ENCODE measurements around the gene PLET1.

Gene PLET1

DNA sequence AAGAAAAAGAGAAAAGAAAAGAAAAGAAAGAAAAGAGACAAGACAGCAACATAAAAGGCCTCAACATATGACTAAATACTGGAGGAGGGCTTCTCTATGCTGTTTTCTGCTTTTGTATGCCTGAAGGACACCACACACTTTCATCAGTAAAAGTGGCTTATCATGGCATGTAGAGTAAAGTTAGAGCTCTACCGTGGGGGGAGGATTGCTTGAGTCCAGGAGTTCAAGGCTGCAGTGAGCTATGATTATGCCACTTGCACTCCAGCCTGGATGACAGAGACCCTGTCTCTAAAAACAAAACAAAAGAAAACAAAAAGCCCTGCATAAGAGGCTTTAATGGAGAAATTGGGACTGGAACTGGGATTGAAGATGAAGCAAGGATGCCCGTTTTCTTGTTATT lies 28.7 kb downstream of the PLET1 start:
- H3K4me3 Mint-ChIP-seq, result no peak overlapping the region
- peaks cover 25% of the 10 kb centered on the region for H3K36me3 Mint-ChIP-seq
- no peak overlapping the region for H3K27ac Mint-ChIP-seq
- H3K9me3 Mint-ChIP-seq, result no peaks in the 10 kb centered on the region
- H3K27me3 Mint-ChIP-seq, result no peaks in the 10 kb centered on the region
- H3K4me1 Mint-ChIP-seq, result peaks cover 28% of the 10 kb centered on the region

DNA sequence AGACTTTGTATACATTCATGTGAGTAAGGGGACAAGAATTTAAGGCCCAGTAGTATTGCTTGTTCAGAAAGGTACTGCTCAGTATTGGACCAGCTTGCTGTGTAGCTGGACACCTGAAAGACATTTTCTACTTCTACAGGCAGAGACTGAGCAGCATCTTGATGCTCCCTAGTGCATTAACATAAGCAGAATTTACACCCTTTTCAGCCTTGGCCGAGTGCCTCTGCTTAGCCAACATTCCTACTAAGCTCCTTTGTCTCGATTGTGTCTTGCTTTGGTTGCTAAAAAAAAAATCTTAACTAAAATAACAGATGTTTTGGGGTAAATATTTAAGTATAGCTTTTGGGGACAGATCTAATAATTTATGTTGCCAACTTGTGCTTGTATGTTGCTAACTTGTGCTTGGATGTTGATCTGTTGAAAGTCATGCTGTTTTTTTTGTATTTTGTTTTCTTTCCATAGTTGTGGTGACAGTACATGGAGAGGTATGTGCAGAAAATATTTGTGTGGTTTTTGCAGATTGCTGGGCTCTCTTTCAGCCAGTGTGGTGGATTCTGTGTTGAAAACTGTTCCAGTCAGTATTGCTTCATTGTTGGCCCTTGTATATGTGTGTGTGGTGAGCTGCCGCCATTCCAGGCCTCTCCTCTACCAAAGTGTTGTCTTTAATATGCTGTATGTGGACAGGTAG lies 30.8 kb downstream of the PLET1 start:
- peaks cover 12% of the 10 kb centered on the region for H3K36me3 Mint-ChIP-seq
- H3K4me3 Mint-ChIP-seq, result no peak overlapping the region
- no peaks in the 10 kb centered on the region for H3K27me3 Mint-ChIP-seq
- H3K27ac Mint-ChIP-seq, result no peak overlapping the region
- H3K9me3 Mint-ChIP-seq, result no peaks in the 10 kb centered on the region
- peaks cover 28% of the 10 kb centered on the region for H3K4me1 Mint-ChIP-seq

DNA sequence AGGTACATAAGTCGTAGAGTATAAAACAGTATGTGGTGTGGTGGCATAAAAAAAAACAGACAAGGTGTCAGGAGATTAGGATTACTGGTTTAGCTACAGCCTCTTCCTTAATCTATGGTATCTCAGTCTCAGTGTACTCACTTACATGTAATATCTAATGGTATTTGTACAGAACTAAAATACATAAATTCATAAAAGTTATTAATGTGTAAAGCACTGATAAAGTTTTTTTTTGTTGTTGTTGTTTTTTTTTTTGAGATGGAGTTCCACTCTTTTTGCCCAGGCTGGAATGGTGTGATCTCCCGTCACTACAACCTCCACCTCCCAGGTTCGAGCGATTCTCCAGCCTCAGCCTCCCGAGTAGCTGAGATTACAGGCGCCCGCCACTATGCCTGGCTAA lies 31.5 kb downstream of the PLET1 start:
- H3K4me3 Mint-ChIP-seq, result no peak overlapping the region
- no peaks in the 10 kb centered on the region for H3K9me3 Mint-ChIP-seq
- peaks cover 12% of the 10 kb centered on the region for H3K36me3 Mint-ChIP-seq
- no peaks in the 10 kb centered on the region for H3K27me3 Mint-ChIP-seq
- no peak overlapping the region for H3K27ac Mint-ChIP-seq
- H3K4me1 Mint-ChIP-seq, result peaks cover 28% of the 10 kb centered on the region

DNA sequence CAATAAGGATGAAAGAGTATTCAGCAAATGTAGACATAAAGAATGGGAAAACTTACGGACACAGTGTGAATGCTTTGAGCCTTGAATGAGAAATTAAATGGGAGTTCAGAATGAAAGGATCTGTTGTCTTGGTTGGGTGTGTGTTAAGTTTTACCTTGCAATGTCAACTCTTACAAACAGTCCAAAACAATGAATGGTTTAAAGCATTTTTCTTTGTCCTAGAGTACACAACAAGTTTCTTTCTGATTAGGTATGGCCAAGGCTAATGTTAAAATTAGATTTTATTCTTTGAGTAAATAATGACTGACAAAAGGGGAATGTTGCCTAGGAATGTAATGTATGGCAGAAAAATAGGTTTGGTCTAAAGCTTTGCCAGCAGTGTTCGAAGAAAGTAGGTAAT lies 32.0 kb downstream of the PLET1 start:
- Mint-ChIP-seq H3K4me1 (peaks cover 28% of the 10 kb centered on the region), H3K4me3 (peak overlapping the region; percentile 28), H3K27me3 (no peaks in the 10 kb centered on the region), H3K9me3 (no peaks in the 10 kb centered on the region), H3K36me3 (peaks cover 12% of the 10 kb centered on the region), H3K27ac (no peak overlapping the region)

DNA sequence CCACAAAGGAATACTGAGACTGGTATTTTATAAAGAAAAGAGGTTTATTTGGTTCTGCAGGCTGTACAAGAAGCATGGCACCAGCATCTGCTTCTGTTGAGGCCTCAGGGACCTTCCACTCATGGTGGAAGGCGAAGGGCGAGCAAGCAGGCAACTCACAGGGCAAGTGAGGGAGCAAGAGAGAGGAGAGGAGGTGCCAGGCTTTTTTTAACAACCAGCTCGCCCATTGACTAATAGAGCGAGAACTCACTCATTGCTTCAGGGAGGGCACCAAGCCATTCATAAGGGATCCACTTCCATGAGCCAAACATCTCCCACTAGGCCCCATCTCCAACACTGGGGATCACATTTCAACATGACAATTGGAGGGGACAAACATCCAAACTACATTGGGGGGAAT lies 33.2 kb downstream of the PLET1 start:
- Mint-ChIP-seq H3K36me3 (peaks cover 12% of the 10 kb centered on the region), H3K4me1 (peaks cover 28% of the 10 kb centered on the region), H3K9me3 (no peaks in the 10 kb centered on the region), H3K27me3 (no peaks in the 10 kb centered on the region), H3K27ac (peak overlapping the region; percentile 91), H3K4me3 (peak overlapping the region; percentile 92)

DNA sequence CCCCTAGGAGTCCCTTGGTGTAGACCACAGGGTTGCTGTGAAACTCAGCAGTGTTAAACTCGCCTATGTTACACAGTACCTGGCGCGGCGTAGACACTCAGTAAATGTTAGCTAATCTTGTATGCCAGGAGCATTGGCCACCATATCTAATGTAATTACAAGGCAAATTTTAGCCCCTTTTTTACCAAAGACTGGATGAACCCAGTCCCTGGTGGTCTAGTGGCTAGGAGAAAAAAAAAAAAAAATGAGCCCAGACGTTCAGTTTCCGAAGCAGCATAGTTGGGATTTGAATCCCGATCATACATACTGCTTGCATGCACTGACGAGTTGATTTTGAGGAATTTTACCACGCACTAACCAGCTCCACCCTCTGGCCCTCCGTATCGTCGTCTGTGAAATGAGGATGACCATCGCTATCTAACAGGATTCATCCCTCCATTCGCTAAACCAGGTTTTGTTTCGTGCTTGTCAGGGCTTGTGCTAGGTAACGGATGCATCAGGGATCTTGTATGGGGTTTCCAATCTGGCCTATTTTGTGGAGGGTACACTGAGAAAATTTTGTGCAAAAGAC lies 33.7 kb downstream of the PLET1 start:
- Mint-ChIP-seq H3K27me3 (no peaks in the 10 kb centered on the region), H3K4me1 (peaks cover 28% of the 10 kb centered on the region), H3K9me3 (no peaks in the 10 kb centered on the region), H3K36me3 (peaks cover 10% of the 10 kb centered on the region), H3K27ac (peak overlapping the region; percentile 91), H3K4me3 (peak overlapping the region; percentile 92)

DNA sequence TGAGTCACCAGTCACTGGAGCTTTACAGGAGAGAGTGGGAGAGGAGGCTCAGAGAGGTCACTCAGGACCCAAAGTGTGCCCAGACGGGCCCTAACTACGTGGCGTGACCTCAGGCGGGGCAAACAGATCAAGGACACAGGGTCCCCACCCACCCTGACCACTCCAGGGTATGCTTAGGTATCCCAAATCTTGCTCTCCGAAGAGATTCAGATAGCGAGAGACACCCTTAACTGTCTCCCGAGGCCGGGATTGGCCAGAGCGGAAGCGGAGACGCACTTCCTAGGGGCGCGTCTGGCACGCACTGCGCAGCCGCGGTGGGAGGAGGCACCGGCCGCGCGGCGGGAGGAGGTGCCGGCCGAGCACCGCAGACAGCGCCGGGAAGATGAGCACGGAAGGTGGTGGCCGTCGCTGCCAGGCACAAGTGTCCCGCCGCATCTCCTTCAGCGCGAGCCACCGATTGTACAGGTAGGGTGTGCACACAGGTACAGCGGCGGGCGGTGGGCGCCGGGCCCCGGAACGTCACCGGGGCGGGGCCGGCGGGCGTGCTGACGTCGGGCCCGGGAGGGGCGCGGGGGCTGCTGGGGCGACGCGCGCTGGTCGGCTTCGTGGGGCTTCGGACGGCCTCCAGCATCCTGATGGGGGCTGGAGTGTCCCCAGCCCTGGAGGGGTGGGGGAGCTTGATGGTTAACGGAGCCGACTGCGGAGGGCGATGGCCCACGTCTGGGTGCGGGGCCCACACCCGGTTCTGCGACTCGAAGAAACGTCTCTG lies 34.4 kb downstream of the PLET1 start, which contains the start of gene PTS:
TSS of gene PTS (plus strand) at position 367 of the 769 bp plus-strand sequence. CDS start at position 383, 16 bp downstream.
- Mint-ChIP-seq H3K4me3 (peak within 1 kb of the TSS; percentile 92), H3K27me3 (no peaks in the 10 kb centered on the region), H3K4me1 (peaks cover 28% of the 10 kb centered on the region), H3K9me3 (no peaks in the 10 kb centered on the region), H3K27ac (peak within 1 kb of the TSS; percentile 91), H3K36me3 (peaks cover 10% of the 10 kb centered on the region)

DNA sequence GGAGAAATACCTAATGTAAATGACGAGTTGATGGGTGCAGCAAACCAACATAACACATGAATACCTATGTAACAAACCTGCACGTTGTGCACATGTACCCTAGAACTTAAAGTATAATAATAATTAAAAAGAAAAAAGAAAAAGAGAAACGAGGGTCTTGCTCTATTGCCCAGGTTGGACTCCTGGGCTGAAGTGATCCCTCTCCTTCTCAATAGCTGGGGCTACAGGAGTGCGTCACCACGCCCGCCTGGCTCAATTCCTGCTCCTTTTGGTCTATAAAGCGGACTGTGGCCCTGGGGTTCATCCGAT lies 35.0 kb downstream of the PLET1 start:
- peaks cover 28% of the 10 kb centered on the region for H3K4me1 Mint-ChIP-seq
- peak overlapping the region; percentile 91 for H3K27ac Mint-ChIP-seq
- H3K27me3 Mint-ChIP-seq, result no peaks in the 10 kb centered on the region
- H3K4me3 Mint-ChIP-seq, result peak overlapping the region; percentile 92
- peaks cover 8% of the 10 kb centered on the region for H3K36me3 Mint-ChIP-seq
- no peaks in the 10 kb centered on the region for H3K9me3 Mint-ChIP-seq

DNA sequence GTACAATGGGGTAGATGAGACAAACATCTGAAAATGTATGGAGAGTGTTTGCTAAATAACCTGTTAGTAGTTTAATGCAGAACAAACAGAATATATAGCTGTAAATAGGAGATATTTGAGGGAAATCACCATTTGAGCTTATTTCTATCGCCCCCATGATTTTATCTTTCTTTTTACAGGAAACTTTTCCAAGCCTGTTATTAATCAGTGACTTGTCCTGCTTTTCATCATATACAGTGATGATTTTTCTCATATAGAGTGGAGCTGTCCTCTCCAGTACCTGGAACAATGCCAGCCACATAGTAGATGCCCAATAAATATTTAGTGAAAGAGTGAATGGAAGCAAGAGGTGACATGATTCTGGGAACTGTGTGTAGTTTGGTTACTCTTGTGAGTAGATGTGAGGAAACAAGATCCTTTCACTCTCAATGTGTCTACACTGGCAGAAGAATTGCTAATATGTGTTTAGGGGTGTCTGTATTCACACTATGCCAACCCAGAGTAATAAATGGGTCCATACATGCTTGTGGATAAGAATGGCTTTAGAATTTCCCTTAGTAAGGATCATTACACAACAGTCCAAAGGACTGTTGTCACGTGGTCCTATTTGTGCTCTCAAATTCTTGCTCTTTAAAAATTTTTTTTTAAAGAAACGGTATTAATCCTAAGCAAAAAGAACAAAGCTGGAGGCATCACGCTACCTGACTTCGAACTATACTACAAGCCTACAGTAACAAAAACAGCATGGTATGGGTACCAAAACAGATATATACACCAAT lies 36.7 kb downstream of the PLET1 start:
- no peak overlapping the region for H3K27ac Mint-ChIP-seq
- no peaks in the 10 kb centered on the region for H3K27me3 Mint-ChIP-seq
- no peaks in the 10 kb centered on the region for H3K9me3 Mint-ChIP-seq
- peaks cover 6% of the 10 kb centered on the region for H3K36me3 Mint-ChIP-seq
- H3K4me3 Mint-ChIP-seq, result peak overlapping the region; percentile 39
- peaks cover 18% of the 10 kb centered on the region for H3K4me1 Mint-ChIP-seq

DNA sequence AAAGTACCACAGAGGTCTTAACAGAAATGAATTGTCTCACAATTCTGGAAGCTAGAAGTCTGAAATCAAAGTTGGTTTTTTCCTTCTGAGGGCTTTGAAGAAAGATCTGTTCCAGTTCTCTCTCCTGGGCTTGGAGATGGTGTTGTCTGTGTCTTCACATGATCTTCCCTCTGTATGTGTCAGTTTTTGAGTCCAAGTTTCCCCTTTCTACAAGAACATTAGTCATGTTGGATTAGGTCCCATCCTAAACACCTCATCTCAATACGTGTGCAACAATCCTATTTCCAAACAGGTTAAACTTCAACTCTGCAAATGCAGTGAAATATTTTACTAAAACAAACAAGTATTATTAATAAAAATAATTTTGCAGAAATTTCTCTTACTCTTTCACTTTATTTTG lies 37.5 kb downstream of the PLET1 start:
- Mint-ChIP-seq H3K9me3 (no peaks in the 10 kb centered on the region), H3K4me3 (no peak overlapping the region), H3K36me3 (peaks cover 2% of the 10 kb centered on the region), H3K27ac (no peak overlapping the region), H3K4me1 (peaks cover 12% of the 10 kb centered on the region), H3K27me3 (no peaks in the 10 kb centered on the region)

DNA sequence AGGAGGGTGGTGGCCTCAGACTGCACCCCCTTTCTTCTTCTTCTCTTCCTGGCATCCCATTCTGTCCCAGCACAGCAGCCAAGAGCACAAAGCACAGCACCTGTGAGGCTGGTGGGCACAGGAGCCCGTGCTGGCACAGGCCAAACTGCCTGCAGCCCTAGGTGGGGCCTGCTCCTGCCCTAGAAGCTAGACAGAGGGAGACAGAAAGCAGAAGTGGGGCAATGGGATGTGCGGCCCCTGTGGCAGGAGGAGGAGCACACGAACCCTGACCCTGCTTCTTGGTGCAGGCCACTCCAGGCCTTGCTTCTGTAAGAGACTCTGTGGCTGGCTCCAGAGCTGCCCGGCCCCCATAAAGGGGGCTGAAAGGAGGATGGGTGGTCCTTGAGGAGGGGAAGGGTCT lies 38.4 kb downstream of the PLET1 start:
- H3K36me3 Mint-ChIP-seq, result peaks cover 1% of the 10 kb centered on the region
- H3K9me3 Mint-ChIP-seq, result no peaks in the 10 kb centered on the region
- no peak overlapping the region for H3K27ac Mint-ChIP-seq

DNA sequence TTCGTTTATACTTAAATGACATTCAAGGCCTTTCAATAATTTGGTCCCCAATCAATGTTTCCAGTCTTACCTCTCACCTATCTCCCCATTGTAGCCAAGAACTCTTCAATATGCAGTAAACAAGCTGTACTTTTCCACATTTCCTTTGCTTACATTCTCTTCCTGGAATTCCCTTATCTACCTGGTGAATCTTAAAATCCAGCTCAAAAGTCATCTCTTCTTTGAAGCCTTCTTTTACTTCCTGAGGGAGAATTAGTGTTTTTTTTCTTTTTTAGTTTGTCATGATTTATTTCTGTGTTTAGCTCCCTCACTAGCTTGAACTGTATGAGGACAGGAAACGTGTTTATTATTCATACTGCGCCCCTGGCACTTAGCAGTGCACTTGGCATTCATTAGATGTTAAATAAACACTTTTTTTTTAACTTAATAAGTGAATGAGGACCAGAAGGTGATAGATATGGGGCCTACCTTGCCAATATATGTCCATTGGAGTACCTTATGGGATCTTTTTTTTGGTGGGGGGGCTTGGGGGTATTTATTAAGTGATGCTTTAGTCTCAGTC lies 39.3 kb downstream of the PLET1 start:
- H3K4me3 Mint-ChIP-seq, result no peak overlapping the region
- no peaks in the 10 kb centered on the region for H3K9me3 Mint-ChIP-seq
- no peaks in the 10 kb centered on the region for H3K36me3 Mint-ChIP-seq
- no peaks in the 10 kb centered on the region for H3K4me1 Mint-ChIP-seq
- H3K27ac Mint-ChIP-seq, result no peak overlapping the region
- H3K27me3 Mint-ChIP-seq, result no peaks in the 10 kb centered on the region

More for the DNA sequence above, 38.4 kb downstream of the PLET1 start:
- Mint-ChIP-seq H3K4me3 (no peak overlapping the region), H3K27me3 (no peaks in the 10 kb centered on the region), H3K4me1 (peaks cover 3% of the 10 kb centered on the region)

DNA sequence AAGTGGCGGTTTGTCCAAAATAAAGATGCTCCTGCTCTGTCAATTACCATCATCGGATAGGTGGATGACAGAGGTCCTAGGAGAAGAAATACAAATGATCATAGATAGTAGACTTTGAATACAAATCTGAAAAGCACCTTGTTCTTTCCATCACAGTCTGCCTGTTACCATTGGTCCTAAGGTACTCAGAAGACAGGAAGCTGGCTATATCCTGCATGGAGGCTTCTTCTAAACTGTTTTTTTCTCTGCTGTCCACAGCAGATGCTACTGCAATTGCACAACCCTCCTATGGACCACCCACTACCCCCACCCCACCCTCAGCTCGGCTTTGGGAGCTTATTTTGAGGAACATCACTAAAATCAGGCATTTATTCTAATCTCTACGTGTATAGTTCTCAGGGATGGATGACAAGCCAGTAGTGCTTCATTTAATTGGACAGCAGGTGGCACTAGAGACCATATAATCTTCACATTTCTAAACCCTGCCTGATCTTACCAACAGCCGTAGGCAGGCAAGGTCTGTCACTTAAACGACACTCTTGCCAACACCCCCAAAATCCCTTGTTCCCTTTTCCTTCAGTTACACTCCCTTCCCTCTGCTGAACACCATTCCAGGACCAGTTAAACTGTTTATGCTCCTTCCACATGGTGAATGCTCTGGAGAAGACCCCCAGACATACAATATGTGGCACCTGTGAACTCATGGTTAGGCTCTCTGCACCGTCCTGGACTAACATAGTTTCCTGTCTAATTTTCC lies 41.0 kb downstream of the PLET1 start:
- no peaks in the 10 kb centered on the region for H3K4me1 Mint-ChIP-seq
- no peak overlapping the region for H3K4me3 Mint-ChIP-seq
- H3K9me3 Mint-ChIP-seq, result no peaks in the 10 kb centered on the region
- H3K27ac Mint-ChIP-seq, result peak overlapping the region; percentile 80
- no peaks in the 10 kb centered on the region for H3K36me3 Mint-ChIP-seq
- H3K27me3 Mint-ChIP-seq, result no peaks in the 10 kb centered on the region

DNA sequence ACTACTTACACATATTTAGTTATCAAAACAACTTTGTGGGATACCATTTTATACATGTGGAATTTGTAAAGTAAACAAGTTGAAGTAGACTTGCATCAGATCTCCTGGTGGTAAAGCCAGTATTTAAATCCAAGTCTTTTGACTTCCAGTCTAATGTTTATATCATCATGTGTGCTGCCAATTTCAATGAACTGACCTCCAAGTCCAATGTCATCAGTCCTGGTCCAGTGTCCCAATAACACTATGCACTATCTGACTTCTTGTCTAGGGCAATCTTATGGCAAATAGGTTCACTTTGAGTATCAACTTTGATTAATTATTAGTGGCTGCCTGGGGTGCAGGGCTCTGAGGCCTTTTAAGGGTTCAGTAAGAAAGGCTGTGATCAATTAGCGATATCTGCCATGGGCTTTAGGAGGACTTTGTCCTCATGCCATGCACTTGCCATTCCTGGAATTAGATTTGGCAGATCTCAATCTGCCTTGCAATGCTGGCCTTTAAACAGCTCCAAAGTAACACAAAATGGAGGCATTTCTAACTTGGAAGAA lies 44.0 kb downstream of the PLET1 start:
- peaks cover 8% of the 10 kb centered on the region for H3K4me1 Mint-ChIP-seq
- H3K9me3 Mint-ChIP-seq, result no peaks in the 10 kb centered on the region
- H3K36me3 Mint-ChIP-seq, result no peaks in the 10 kb centered on the region
- no peaks in the 10 kb centered on the region for H3K27me3 Mint-ChIP-seq
- no peak overlapping the region for H3K27ac Mint-ChIP-seq
- no peak overlapping the region for H3K4me3 Mint-ChIP-seq

DNA sequence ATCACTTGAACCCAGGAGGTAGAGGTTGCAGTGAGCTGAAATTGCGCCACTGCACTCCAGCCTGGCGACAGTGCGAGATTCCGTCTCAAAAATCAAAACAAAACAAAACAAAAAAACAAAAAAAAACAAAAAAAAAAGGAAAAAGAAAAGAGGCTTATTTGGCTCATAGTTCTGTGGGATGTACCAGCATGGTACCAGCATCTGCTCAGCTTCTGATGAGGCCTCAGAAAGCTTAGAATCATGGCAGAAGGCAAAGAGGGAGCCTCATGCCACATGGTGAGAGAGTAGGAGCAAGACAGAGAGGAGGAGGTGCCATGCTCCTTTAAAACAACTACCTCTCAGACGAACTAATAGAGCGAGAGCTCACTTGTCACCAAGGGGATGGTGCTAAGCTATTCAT lies 45.0 kb downstream of the PLET1 start:
- Mint-ChIP-seq H3K27ac (no peak overlapping the region), H3K4me1 (peaks cover 16% of the 10 kb centered on the region), H3K36me3 (no peaks in the 10 kb centered on the region), H3K4me3 (no peak overlapping the region), H3K9me3 (no peaks in the 10 kb centered on the region), H3K27me3 (no peaks in the 10 kb centered on the region)

Data from activated naive CD4-positive, alpha-beta T cell treated with anti-CD3 and anti-CD28 coated beads, Interleukin-2, amount 50 U/mL, for 24 hours (primary cell).